Heart left ventricle (tissue), 16 donors: Measurements from ENCODE around the gene KCNQ1. TPM values are rescaled to one million over a fixed set of nuclear protein-coding genes. Genes with fewer than 3 reads are reported as not detected.

Experiments
- ATAC-seq, 4 donors: fragments of 200-7000 bp; cut with Tn5 transposase; one replicate each; pipeline ENCODE4 v1.9.1; 2020 to 2022; ENCODE audit warnings: moderate library complexity in 4 of 4, mild to moderate bottlenecking in 3 of 4, moderate number of reproducible peaks in 1 of 4
- DNase-seq, 5 donors: peaks; one replicate each; pipeline ENCODE4 v3.0.0-alpha.2; 2020
- H3K27ac ChIP-seq, 12 donors: fragments of 200-600 bp; sonication (generic) in 4 of 12; one replicate each; pipeline versions ENCODE4 v1.5.0 to v1.8.0; 2016 to 2022; ENCODE audit warnings: mild to moderate bottlenecking in 2 of 12
- H3K27me3 ChIP-seq, 9 donors: fragments of 200-600 bp; sonication (generic) in 2 of 9; one replicate each; pipeline versions ENCODE4 v1.5.1 to v1.8.0; 2016 to 2022; ENCODE audit warnings: mild to moderate bottlenecking in 3 of 9
- H3K36me3 ChIP-seq, 9 donors: fragments of 200-600 bp; sonication (generic) in 2 of 9; one replicate each; pipeline versions ENCODE4 v1.5.0 to v1.8.0; 2018 to 2022; ENCODE audit warnings: mild to moderate bottlenecking in 2 of 9
- H3K4me1 ChIP-seq, 12 donors: fragments of 200-600 bp; sonication (generic) in 4 of 12; one replicate each; pipeline versions ENCODE4 v1.5.0 to v1.8.0; 2016 to 2022; ENCODE audit warnings: mild to moderate bottlenecking in 3 of 12
- H3K4me3 ChIP-seq, 12 donors: fragments of 200-600 bp; sonication (generic) in 4 of 12; one replicate each; pipeline versions ENCODE4 v1.5.0 to v1.8.0; 2017 to 2022; ENCODE audit warnings: mild to moderate bottlenecking in 9 of 12, moderate library complexity in 4 of 12
- H3K9me3 ChIP-seq, 12 donors: fragments of 200-600 bp; sonication (generic) in 4 of 12; one replicate each; pipeline versions ENCODE4 v1.5.0 to v1.8.0; 2016 to 2022; ENCODE audit warnings: mild to moderate bottlenecking in 1 of 12
- POLR2A ChIP-seq, 2 donors: fragments of 450-650 bp; IDR thresholded peaks; one replicate each; pipeline ENCODE4 v1.6.1; 2017; ENCODE audit warnings: antibody characterized with exemption in 2 of 2, mild to moderate bottlenecking in 2 of 2, moderate library complexity in 2 of 2
- WGBS, 4 donors: extraction: QIAGEN DNeasy Blood & Tissue Kit in 2 of 4; methylation state at CpG; one replicate each; pipeline versions ENCODE4 v1.1.5 to v1.1.7; 2013 to 2018; 5-methylcytosine and 5-hydroxymethylcytosine counted together
- intact Hi-C, 10 donors: fragments of 100-400 bp; cut with DNase I; formaldehyde crosslinking; loops; one replicate each; pipeline versions ENCODE4 v1.11.1 to v1.14.2; 2022
- polyA plus RNA-seq, 2 donors: library from polyadenylated mRNA; stranded (reverse); fragments of 200-250 nt; gene quantifications; one replicate each; pipeline ENCODE4 v1.2.3, GENCODE V29; 2013
- total RNA-seq, 9 donors: library from RNA; depleted of rRNA in 2 of 9; stranded (reverse); fragments of >200 nt in 2 of 9; fragmentation: NEBNext Ultra II Directional in 3 of 9; extraction: Animal tissue kit (Norgen Biotek cat#: 25700) in 3 of 9; gene quantifications; one replicate each; pipeline versions ENCODE4 v1.1.0 to v1.2.4, GENCODE V29; 2016 to 2023
- TF ChIP-seq, protein P1 (sequence below), 12 donors: fragments of 200-600 bp; sonication (generic) in 4 of 12; IDR thresholded peaks; one replicate each; pipeline versions ENCODE4 v1.5.0 to v1.8.0; 2018 to 2022; ENCODE audit warnings: antibody characterized with exemption in 12 of 12, mild to moderate bottlenecking in 5 of 12
- donor health status: ischemic (EF 13 %, LVEDD 7.1; RV severe dilation, severe dysfunction).
- donor health status: healthy with polysubstance abuse.
- donor health status: DM: no; HTN: yes; CAD: no.
- donor health status: DM: no; HTN: no; CAD: no.
- donor health status: ischemic (EF 25% LVEDD 6.9; RV normal size, moderate dysfunction).
- donor health status: ischemic (EF 25% LVEDD 5.7; RV mildly dilated, moderate dysfunction).
- donor health status: healthy.
- donor health status: DM: yes; HTN: yes; CAD: no.
- donor health status: ischemic (EF 35%, LVEDD 5.7; RV mildly dilated, moderate dysfunction).
- donor health status: nonischemic (EF 11% LVEDD 7.7; RV severe dilation, severe dysfunction).
- donor health status: DM: yes; HTN: yes; CAD: no.
- donor health status: PGD.
- donor health status: ischemic (EF 29% LVEDD 5.4; RV normal size, mild dysfunction).
- donor health status: nonischemic (EF 23%, LVEDD 6.1; RV moderate dilation, normal function).

KCNQ1 gene
- total and polyA plus RNA-seq, 11 donors: 18.6 to 42.4 (median 31.4) TPM

DNA sequence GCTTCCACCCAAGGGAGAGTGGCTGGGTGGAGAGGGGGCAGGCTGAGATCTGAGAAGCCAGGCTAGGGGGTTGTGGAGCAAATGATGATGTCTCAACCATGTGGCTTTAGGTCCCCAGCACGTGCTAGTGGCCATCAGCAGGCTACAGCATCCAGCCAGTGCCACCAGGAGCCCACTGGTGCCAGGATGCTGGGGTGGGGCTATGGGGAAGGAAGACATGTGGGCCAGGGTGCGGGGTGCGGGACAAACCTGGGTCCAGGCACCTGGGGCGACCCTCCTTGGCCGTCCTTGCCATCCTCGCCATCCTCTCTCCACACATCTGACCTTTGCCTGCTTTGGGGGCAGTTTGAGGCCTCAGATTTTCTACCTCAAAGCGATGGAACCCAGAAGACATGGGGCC is 104.3 kb downstream of the KCNQ1 start:
- intact Hi-C loops: loop anchor here in 2 of 10 donors (10.0 kb wide), 2 partner anchors 146 to 226 kb away; partner anchors contain the start of gene KCNQ1OT1 (in 1 of the 2)
- DNase-seq (peak in 2 of 5 donors; percentile 17 to 19), ATAC-seq (peak in 1 of 4 donors; percentile 9)

DNA sequence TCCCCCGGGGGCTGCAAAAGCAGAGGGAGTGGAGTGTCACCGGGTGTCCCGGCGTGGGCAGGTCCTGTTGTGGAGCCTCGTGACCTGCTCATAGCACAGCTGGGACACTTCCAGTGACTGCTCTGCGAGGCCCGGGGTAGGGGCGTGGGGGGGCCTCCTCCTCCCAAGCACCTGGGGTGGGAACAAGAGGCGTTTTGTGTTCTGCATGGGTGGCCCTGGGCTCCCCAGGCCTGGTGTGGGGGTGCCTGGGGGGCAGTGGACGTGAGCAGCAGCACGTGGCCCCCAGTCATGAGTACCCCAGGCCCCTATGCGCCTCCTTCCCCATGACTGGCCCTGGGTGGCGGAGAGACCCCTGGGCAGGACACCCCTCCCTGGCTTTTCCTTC is 104.7 kb downstream of the KCNQ1 start:
- 82 to 89% (median 85%) methylated on average over 7 to 13 of the region's 13 CpGs for WGBS, 4 donors
- intact Hi-C loops: loop anchor here in 2 of 10 donors (10.0 kb wide), 2 partner anchors 145 to 225 kb away; partner anchors contain the start of gene KCNQ1OT1 (in 1 of the 2)
- Histone ChIP-seq H3K27me3 (no peaks in the 10 kb centered on the region), H3K4me1 (peaks cover 0 to 12% (median 0%) of the 10 kb centered on the region in 12 donors), H3K4me3 (no peak overlapping the region), H3K36me3 (no peaks in the 10 kb centered on the region), H3K9me3 (no peaks in the 10 kb centered on the region), H3K27ac (no peak overlapping the region)
- ATAC-seq (peak in 3 of 4 donors; percentile 10 to 18 (median 18)), DNase-seq (peak in 2 of 5 donors; percentile 16 to 40)
- no peak for TF ChIP-seq POLR2A (IDR thresholded peaks at IDR 0.05)
- TF ChIP-seq, protein P1, sequence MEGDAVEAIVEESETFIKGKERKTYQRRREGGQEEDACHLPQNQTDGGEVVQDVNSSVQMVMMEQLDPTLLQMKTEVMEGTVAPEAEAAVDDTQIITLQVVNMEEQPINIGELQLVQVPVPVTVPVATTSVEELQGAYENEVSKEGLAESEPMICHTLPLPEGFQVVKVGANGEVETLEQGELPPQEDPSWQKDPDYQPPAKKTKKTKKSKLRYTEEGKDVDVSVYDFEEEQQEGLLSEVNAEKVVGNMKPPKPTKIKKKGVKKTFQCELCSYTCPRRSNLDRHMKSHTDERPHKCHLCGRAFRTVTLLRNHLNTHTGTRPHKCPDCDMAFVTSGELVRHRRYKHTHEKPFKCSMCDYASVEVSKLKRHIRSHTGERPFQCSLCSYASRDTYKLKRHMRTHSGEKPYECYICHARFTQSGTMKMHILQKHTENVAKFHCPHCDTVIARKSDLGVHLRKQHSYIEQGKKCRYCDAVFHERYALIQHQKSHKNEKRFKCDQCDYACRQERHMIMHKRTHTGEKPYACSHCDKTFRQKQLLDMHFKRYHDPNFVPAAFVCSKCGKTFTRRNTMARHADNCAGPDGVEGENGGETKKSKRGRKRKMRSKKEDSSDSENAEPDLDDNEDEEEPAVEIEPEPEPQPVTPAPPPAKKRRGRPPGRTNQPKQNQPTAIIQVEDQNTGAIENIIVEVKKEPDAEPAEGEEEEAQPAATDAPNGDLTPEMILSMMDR (IDR thresholded peaks at IDR 0.05): no peak

More for the DNA sequence above, 104.3 kb downstream of the KCNQ1 start:
- Histone ChIP-seq H3K27me3 (no peaks in the 10 kb centered on the region), H3K4me1 (peaks cover 0 to 12% (median 0%) of the 10 kb centered on the region in 12 donors), H3K27ac (no peak overlapping the region), H3K9me3 (no peaks in the 10 kb centered on the region), H3K36me3 (no peaks in the 10 kb centered on the region), H3K4me3 (no peak overlapping the region)
- WGBS, 4 donors: 94 to 100% (median 96%) methylated on average over 7 of the region's 7 CpGs
- TF ChIP-seq, protein P1 (IDR thresholded peaks at IDR 0.05): no peak
- TF ChIP-seq POLR2A (IDR thresholded peaks at IDR 0.05): no peak

DNA sequence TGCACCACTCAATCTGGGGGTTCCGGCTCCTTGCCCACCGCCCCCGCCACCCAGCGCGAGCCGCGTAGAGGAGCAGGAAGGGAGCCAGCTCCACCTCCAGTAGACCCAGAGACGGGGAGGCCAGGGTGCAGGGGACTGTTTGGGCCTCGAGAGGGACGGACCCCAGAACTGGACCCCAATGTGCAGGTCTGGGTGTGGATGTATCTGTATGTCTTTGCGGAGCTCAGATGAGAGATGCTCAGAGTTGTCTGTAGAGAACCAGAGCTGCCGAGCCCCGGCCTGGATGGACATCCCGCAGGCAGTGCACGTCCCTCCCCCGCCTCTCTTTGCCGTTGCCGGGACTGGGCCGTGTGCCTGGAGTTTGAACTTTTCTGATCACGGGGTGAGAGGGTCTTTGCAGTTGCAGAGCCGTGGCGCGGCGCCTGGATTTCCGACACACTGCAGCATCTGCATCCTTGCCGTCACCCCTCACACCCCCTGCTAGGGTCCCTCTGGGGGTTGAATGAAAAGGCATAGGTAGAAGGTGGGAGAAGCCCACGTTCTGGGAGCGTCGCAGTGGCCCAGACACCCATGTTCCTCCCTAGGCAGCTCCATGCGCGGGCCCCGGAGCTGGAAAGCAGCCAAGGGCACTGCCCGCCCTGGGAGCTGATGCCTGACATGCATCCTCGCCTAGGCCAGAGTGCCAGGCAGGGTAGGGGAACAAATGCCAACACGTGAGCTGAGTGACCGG is 105.2 kb downstream of the KCNQ1 start:
- no peaks in the 10 kb centered on the region for H3K27me3 ChIP-seq
- H3K27ac ChIP-seq: no peak overlapping the region
- H3K36me3 ChIP-seq: no peaks in the 10 kb centered on the region
- 43 to 67% (median 59%) methylated on average over 24 to 36 of the region's 36 CpGs for WGBS, 4 donors
- intact Hi-C loops: loop anchor here in 3 of 10 donors (5.0 to 10.0 kb wide), 3 partner anchors 145 to 337 kb away; partner anchors contain the start of genes CDKN1C (in 1 of the 3) and KCNQ1OT1 (in 1 of the 3)
- no peak overlapping the region for H3K4me3 ChIP-seq
- TF ChIP-seq POLR2A (IDR thresholded peaks at IDR 0.05): no peak
- TF ChIP-seq, protein P1 (IDR thresholded peaks at IDR 0.05): no peak
- H3K9me3 ChIP-seq: no peaks in the 10 kb centered on the region
- DNase-seq (peak in 4 of 5 donors; percentile 52 to 77 (median 65)), ATAC-seq (peak; percentile 38 to 84 (median 82))
- H3K4me1 ChIP-seq: peaks cover 0 to 12% (median 0%) of the 10 kb centered on the region in 12 donors

DNA sequence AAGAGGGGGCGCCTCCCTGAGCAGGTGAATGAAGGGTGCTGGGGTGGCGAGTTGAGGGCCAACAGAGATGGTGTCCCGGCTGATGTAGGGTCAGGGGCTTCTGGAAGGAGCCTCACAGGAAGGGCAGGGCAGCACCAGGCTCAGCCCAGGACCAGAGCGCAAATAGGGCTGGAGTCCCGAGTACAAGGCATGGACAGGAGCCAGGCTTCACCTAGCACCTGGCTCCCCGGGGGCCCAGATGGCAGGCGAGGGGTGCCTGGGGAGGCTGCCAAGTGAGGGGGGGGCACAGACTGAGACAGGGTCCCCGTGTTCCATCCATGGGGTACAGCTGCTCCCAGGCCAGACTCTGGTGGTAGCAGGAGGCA is 105.8 kb downstream of the KCNQ1 start:
- intact Hi-C loops: loop anchor here in 1 of 10 donors (5.0 kb wide), 1 partner anchor 337 kb away; the partner anchor contains the start of gene CDKN1C
- Histone ChIP-seq H3K27ac (no peak overlapping the region), H3K36me3 (no peaks in the 10 kb centered on the region), H3K4me3 (no peak overlapping the region), H3K4me1 (peaks cover 0 to 12% (median 0%) of the 10 kb centered on the region in 12 donors), H3K9me3 (no peaks in the 10 kb centered on the region), H3K27me3 (no peaks in the 10 kb centered on the region)
- peak in 2 of 4 donors; percentile 8 to 17 for ATAC-seq
- DNase-seq: peak in 1 of 5 donors; percentile 46
- no peak for TF ChIP-seq POLR2A (IDR thresholded peaks at IDR 0.05)
- TF ChIP-seq, protein P1 (IDR thresholded peaks at IDR 0.05): no peak
- 68 to 70% (median 69%) methylated on average over 8 of the region's 8 CpGs for WGBS, 4 donors
